NCI-H82 (cell line): Measurements from ENCODE around the gene HOXB13.

Source experiments
- DNase-seq: peaks from one replicate; lab custom pipeline; 2025; lab: John Stamatoyannopoulos, UW

Gene HOXB13

DNA sequence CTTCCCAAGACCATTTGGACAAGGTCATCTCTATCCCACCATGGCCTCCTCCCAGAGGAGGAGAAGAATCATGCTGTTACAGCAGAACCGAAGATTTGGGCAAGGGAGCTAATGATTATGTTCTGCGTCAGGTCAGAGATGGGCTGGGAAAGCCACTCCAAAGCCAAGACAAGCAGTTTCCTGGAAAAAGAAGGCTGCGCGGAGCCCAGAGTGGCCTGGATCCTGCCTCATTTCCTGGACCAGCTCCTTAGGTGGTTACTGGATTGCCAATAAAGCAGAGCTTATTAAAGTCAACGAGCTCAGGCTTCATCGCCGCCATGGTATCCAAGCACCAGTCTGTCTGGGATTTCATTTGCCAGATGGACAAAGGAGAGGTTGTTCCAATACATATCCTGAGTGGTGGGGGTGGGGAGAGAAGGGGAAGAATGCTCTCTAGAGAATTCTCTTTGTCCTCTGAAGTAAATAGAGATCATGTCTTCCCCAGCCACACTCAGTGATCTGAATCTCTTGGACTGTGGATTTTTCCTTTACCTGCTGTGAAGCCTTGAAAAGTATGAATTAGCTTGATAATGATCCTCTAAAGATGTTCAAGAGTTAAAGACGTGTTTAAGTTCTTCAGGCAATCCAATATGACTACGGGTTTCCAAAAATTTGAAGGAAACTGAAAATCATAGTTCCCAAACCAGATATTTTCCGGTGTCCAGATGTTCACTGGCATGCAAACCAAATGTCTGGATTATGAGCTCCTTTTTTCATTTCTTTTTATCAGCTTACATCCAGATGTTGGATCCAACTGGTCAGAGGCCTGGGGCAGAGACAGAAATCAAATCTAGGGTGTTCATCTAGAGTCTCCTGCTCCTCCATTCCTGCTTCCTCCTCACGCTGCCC is 23.9 kb downstream of the HOXB13 start:
- peak; percentile 22 for DNase-seq

DNA sequence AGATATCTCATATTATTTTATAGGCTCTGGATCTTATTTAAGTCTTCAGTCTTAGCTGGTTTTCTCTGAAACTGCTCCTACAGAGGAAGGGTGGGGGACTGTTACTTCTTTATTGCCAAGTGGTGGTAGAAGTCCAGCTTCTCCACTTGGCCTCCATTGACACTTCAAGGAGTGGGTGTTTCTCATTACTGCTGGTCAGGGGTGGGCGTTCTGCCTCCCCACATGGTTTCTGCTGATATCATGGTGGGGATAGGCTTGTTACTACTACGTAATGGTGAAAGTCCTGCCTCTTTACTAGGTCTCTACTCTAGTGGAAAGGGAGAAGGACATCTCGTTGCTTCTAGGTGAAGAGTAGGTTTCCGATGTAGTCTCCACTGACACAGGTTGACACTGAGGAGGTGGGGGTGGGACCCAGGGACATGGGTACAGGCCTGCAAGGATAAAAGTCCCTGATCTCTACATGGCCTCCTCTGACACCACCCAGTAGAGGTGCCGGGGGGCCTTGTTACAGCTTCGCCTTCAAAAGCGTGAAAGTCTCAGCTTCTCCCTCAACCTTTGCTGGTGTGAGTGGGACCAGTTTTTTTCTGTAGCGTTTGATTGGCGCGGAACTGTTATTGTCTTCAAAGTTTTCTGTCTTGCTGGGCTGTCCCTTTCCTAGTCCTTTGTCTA is 26.6 kb downstream of the HOXB13 start:
- no peak for DNase-seq

DNA sequence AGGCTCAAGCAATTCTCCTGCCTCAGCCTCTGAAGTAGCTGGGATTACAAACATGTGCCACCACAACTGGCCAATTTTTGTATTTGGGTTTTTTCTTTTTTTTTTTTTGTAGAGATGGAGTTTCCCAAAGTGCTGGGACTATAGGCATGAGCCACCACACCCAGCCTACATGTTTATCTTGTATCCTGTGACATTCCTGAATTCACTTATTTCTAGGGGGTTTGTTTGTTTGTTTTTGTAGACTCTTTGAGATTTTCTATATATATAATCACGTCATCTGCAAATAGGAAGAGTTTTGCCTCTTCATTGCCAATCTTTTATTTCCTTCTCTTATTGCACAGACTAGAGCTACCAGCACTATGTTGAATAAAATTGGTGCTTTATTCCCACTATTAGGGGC is 35.4 kb downstream of the HOXB13 start:
- DNase-seq, result no peak

DNA sequence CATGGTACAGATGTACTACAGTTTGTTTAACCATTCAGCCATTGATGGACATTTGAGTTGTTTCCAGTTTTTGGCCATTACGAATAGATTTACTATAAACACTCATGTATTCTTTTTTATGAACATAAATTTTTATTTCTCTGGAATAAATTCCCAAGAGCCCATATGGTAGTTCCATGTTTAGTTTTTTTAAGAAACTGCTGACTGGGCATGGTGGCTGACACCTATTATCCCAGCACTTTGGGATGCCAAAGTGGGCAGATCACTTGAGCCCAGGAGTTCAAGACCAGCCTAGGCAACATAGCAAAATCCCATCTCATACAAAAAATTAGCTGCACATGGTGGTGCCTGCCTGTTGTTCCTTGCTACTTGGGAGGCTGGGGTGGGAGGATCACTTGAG is 36.5 kb downstream of the HOXB13 start:
- DNase-seq, result no peak

DNA sequence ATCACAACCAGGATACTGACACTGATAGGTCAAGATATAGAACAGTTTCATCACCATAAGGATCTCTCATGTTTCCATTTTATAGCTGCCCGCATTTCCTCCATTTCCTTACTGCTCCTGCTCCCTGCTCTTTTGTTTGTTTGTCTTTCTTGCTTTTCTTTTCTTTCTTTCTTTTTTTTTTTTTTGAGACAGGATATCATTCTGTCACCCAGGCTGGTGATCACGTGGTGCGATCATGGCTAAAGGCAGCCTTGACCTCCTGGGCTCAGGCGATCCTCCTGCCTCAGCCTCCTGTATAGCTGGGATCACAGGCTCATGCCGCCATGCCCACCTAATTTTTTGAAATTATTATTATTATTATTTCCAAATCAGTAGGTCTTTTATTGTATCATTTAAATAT is 37.9 kb downstream of the HOXB13 start:
- no peak for DNase-seq

DNA sequence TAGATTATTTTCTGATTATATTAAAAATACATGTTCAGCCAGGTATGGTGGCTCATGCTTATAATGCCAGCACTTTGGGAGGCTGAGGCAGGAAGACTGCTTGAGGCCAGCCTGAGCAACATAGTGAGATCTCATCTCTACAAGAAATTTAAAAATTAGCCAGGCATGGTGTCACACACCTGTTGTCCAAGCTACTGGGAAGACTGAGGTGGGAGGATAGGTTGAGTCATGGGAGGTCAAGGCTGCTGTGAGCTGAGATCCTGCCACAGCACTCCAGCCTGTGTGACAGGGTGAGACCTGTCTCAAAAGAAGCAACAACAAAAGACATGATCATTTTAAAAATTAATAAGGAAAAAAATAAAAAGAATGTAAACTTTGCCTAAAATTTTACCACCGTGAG is 46.9 kb downstream of the HOXB13 start:
- no peak for DNase-seq

DNA sequence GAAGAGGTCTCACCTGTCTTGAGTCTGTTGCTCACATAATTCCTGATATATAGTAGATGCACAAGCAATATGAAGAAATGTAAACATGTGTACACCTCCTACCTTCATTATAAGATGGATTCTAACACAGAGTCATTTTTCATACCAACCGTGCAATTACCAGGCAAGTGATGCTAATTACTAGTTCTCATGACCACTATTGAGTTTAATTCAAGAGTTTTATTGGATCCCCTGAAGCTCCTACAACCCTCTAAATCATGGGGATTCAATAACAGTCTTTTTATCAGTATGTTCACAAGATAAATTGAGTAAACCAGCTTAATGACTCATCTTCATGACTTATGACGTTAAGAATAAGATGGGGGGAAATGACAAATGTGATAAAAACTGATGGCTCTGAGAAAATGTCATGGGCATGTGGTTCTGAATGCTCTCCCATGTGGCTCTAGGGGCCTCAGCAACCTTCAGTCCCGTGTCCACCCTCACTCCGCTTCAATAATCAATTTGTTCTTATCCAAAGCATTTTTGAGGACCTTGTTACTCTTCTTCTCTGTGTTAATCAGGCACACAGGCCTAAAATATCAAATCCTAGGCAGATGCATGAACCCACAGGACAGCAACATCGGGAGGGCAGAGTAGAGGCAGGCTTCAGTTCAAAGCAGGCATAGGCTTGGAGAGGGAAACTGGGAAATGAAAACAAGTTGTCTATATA is 49.0 kb downstream of the HOXB13 start:
- no peak for DNase-seq

DNA sequence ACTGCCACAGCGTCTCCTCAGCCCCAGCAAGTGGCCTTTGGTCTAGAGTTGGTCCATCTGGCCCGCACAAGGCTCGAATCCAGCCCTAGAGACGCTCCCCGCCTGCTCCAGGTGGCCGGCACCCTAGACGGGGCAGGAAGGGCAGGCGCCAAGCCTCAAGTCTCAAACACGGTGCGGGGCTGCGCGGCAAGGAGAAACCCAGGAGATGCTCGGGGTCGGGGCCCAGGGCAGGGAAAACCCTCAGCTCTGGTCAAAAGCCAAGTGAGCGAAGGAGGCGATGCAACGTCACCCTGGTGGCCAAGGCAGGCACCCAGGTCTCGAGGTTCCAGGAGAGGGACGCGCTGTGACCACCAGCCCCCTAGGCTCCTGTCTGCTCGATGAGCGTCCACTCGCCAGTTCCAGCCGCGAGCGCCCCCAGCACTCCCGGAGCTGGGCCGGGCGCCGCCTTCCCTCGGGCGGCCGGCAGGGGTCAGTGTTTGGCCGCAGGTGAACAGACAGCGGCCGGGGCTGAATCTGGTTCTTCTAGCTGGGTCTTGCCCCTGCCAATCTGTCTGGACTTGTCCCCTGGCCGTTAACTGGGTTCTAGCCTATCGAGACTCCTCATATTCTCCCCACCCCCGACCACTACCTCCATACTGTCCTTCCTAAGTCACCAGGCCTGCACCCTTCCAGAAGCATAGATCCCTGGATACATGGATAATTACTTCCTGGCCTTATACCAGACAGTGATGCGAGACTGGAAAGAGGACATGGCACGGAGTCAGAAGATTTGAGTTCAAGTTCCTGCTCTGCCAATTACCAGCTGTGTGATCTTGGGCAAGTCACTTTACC is 50.2 kb downstream of the HOXB13 start:
- DNase-seq, result peak; percentile 71

DNA sequence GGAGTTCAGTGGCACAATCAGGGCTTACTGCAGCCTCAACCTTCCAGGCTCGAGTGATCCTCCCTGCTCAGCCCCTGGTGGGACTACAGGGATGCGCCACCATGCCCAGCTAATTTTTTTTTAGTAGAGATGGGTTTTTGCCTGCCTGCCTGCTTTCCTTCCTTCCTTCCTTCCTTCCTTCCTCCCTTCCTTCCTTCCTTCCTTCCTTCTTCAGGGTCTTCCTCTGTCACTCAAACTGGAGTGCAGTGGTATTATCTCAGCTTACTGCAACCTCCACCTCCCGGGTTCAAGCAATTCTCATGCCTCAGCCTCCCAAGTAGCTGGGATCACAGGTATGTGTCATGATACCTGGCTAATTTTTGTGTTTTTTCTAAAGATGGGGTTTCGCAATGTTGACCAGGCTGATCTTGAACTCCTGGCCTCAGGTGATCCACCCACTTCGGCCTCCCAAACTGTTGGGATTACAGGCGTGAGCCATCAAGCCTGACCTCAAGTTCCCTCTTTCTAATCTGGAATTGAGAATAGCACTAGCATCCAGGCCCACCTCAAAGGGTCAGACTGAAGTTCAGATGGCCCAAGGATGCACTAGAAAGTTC is 51.5 kb downstream of the HOXB13 start:
- no peak for DNase-seq
